HEK293T (cell line): ENCODE results near the gene SEPTIN5.

Experiments
- CTCF ChIA-PET: fragments of 350-600 bp; formaldehyde crosslinking; extraction: SDS; loops from one replicate; lab custom pipeline; 2021; ENCODE audit warnings: antibody characterized with exemption, inconsistent platforms; lab: Yijun Ruan, JAX
- POLR2A ChIA-PET: fragments of 350-600 bp; formaldehyde crosslinking; extraction: SDS; loops from one replicate; lab custom pipeline; 2020; ENCODE audit warnings: antibody characterized with exemption, inconsistent platforms; lab: Yijun Ruan, JAX
- DNase-seq: peaks from one replicate; pipeline ENCODE4 v3.0.0; 2012; ENCODE audit warnings: mixed read lengths; ENCODE audit errors: extremely low spot score
- ARNT ChIP-seq: fragments of 450-650 bp; IDR thresholded peaks from 2 replicates; pipeline ENCODE4 v1.6.1; 2017; ENCODE audit warnings: mild to moderate bottlenecking
- BHLHE40 ChIP-seq: fragments of 450-650 bp; IDR thresholded peaks from 2 replicates; pipeline ENCODE4 v1.6.1; 2016; ENCODE audit warnings: mild to moderate bottlenecking, moderate library complexity, borderline replicate concordance
- CTBP1 ChIP-seq: fragments of 450-650 bp; IDR thresholded peaks from 2 replicates; pipeline ENCODE4 v1.6.1; 2016; ENCODE audit warnings: borderline replicate concordance
- ELF4 ChIP-seq: fragments of 450-650 bp; IDR thresholded peaks from 2 replicates; pipeline ENCODE4 v1.6.1; 2017; ENCODE audit warnings: antibody characterized with exemption
- FOXA1 ChIP-seq: fragments of 450-650 bp; IDR thresholded peaks from 2 replicates; pipeline ENCODE4 v1.6.1; 2016; ENCODE audit warnings: mild to moderate bottlenecking
- FOXK2 ChIP-seq: fragments of 450-650 bp; IDR thresholded peaks from 2 replicates; pipeline ENCODE4 v1.6.1; 2016; ENCODE audit warnings: mild to moderate bottlenecking
- FOXM1 ChIP-seq: fragments of 450-650 bp; IDR thresholded peaks from 2 replicates; pipeline ENCODE4 v1.6.1; 2017; ENCODE audit warnings: mild to moderate bottlenecking, borderline replicate concordance
- HDGF ChIP-seq: fragments of 450-650 bp; IDR thresholded peaks from 2 replicates; pipeline ENCODE4 v1.6.1; 2017; ENCODE audit warnings: antibody characterized with exemption, borderline replicate concordance
- L3MBTL2 ChIP-seq: fragments of 450-650 bp; conservative IDR thresholded peaks from 2 replicates; pipeline ENCODE4 v1.6.1; 2016; ENCODE audit warnings: mild to moderate bottlenecking
- LEF1 ChIP-seq: fragments of 450-650 bp; IDR thresholded peaks from 2 replicates; pipeline ENCODE4 v1.6.1; 2017; ENCODE audit warnings: mild to moderate bottlenecking, borderline replicate concordance
- NFRKB ChIP-seq: fragments of 450-650 bp; IDR thresholded peaks from 2 replicates; pipeline ENCODE4 v1.6.1; 2016; ENCODE audit warnings: mild to moderate bottlenecking, moderate library complexity
- PKNOX1 ChIP-seq: fragments of 450-650 bp; IDR thresholded peaks from 2 replicates; pipeline ENCODE4 v1.6.1; 2016
- SP1 ChIP-seq: fragments of 450-650 bp; IDR thresholded peaks from 2 replicates; pipeline ENCODE4 v1.6.1; 2017
- SUZ12 ChIP-seq: fragments of 450-650 bp; IDR thresholded peaks from 2 replicates; pipeline ENCODE4 v1.6.1; 2016; ENCODE audit warnings: mild to moderate bottlenecking
- TARDBP ChIP-seq: fragments of 450-650 bp; IDR thresholded peaks from 2 replicates; pipeline ENCODE4 v1.6.1; 2016
- ZNF384 ChIP-seq: fragments of 450-650 bp; IDR thresholded peaks from 2 replicates; pipeline ENCODE4 v1.6.1; 2016

The SEPTIN5 gene

GRCh38 chr22:19716829-19717105 is 2.5 kb downstream of the SEPTIN5 start:
- DNase-seq: no peak
- CTCF ChIA-PET: interaction anchor here (0.5 to 2.5 kb wide), 3 partner anchors 37 to 139 kb away, joined by 3 to 8 read pairs (median 6); no protein-coding TSS in a partner anchor
- POLR2A ChIA-PET: interaction anchor here (1.1 kb wide), 1 partner anchor 37 kb away, joined by 3 read pairs; no protein-coding TSS in a partner anchor
- no peak for TF ChIP-seq SP1
- no peak for TF ChIP-seq HDGF
- TF ChIP-seq TARDBP: no peak
- TF ChIP-seq PKNOX1: no peak
- TF ChIP-seq ARNT: no peak
- no peak for TF ChIP-seq FOXM1
- TF ChIP-seq NFRKB: no peak
- TF ChIP-seq ZNF384: no peak
- TF ChIP-seq FOXK2: no peak
- TF ChIP-seq ELF4: no peak
- TF ChIP-seq CTBP1: no peak
- TF ChIP-seq SUZ12: no peak
- no peak for TF ChIP-seq FOXA1
- TF ChIP-seq LEF1: no peak
- TF ChIP-seq L3MBTL2: no peak
- TF ChIP-seq BHLHE40: no peak

- ChIA-PET POLR2A (interaction anchor here (1.1 kb wide), 1 partner anchor 38 kb away, joined by 3 read pairs; no protein-coding TSS in a partner anchor), CTCF (interaction anchor here (1.0 to 2.5 kb wide), 2 partner anchors 38 to 139 kb away, joined by 3 to 8 read pairs; no protein-coding TSS in a partner anchor)
- TF ChIP-seq ELF4 (no peak), BHLHE40 (no peak), TARDBP (no peak), FOXK2 (no peak), PKNOX1 (no peak), HDGF (no peak), FOXM1 (no peak), ARNT (no peak), ZNF384 (no peak), L3MBTL2 (no peak), SUZ12 (no peak), CTBP1 (no peak), NFRKB (no peak), SP1 (no peak)
- no peak for DNase-seq
These were observed 2.9 kb downstream of the SEPTIN5 start for GRCh38 chr22:19717181-19717580.

- POLR2A ChIA-PET: no interaction called here
These were observed 3.6 kb downstream of the SEPTIN5 start for GRCh38 chr22:19717691-19718455.

GRCh38 chr22:19718456-19719049 is 4.2 kb downstream of the SEPTIN5 start:
- TF ChIP-seq SUZ12 (no peak), CTBP1 (no peak), FOXA1 (no peak), ZNF384 (no peak), NFRKB (no peak), FOXM1 (no peak), BHLHE40 (no peak), PKNOX1 (no peak), HDGF (no peak), FOXK2 (no peak), ARNT (no peak), ELF4 (no peak), L3MBTL2 (no peak)
- ChIA-PET CTCF (interaction anchor here (0.6 to 1.0 kb wide), 2 partner anchors 192 to 194 kb away, joined by 3 read pairs; partner anchors contain the start of gene CLDN5), POLR2A (no interaction called here)
- DNase-seq: no peak

More at GRCh38 chr22:19717691-19718455, 3.6 kb downstream of the SEPTIN5 start:
- TF ChIP-seq ELF4: no peak
- no peak for TF ChIP-seq BHLHE40
- no peak for TF ChIP-seq FOXK2
- TF ChIP-seq TARDBP: peak; percentile 88; the same call in 1 of the 2 replicates
- TF ChIP-seq FOXA1: no peak
- no peak for TF ChIP-seq ZNF384
- TF ChIP-seq LEF1: 0 out of 2 replicates have a peak, but pooled peaks have one; percentile 62
- peak; percentile 82 for TF ChIP-seq L3MBTL2
- peak; percentile 92 for DNase-seq
- CTCF ChIA-PET: interaction anchor here (0.6 to 2.5 kb wide), 4 partner anchors 38 to 194 kb away, joined by 3 to 8 read pairs (median 3); partner anchors contain the start of gene CLDN5

- POLR2A ChIA-PET: interaction anchor here (0.7 kb wide), 1 partner anchor 23 kb away, joined by 3 read pairs; no protein-coding TSS in a partner anchor
- no peak for TF ChIP-seq TARDBP
- no peak for TF ChIP-seq BHLHE40
- TF ChIP-seq FOXA1: no peak
- no peak for TF ChIP-seq CTBP1
- no peak for TF ChIP-seq ARNT
- TF ChIP-seq PKNOX1: no peak
- no peak for TF ChIP-seq SP1
- no peak for TF ChIP-seq L3MBTL2
- no peak for TF ChIP-seq ELF4
- TF ChIP-seq ZNF384: no peak
- no peak for TF ChIP-seq FOXM1
- TF ChIP-seq HDGF: no peak
- no peak for TF ChIP-seq LEF1
- TF ChIP-seq SUZ12: no peak
- no peak for TF ChIP-seq NFRKB
- TF ChIP-seq FOXK2: no peak
- CTCF ChIA-PET: interaction anchor here (0.7 to 1.0 kb wide), 3 partner anchors 12 to 191 kb away, joined by 3 read pairs; no protein-coding TSS in a partner anchor
- DNase-seq: no peak
These were observed 4.8 kb downstream of the SEPTIN5 start for GRCh38 chr22:19719050-19719482.
